ENCODE data around the gene KIAA1217.
A peak's percentile ranks its signal among the peaks of the same experiment; 100 is the strongest.

Gene KIAA1217

DNA sequence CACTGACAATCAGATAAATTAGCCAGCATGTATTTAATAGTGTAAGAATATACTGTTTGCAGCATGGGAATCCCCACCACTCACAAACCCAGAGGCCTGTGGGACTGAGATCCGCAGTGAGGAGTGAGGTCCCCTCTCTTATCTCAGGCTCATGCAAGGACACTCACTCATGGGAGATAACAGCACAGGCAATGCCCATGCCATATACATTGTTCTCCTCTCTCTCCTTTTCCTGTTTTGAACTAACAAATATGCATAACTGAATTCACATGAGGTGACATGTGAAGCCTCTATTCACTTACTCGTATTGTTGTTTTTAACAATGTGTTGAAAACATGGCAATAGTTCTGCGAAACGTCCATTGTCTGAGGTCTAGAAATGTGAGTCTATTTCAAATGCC is 284.2 kb downstream of the KIAA1217 start:
- no peak overlapping the region for H3K4me3 ChIP-seq
- H3K27ac ChIP-seq: no peak overlapping the region
- TF ChIP-seq, protein P1, sequence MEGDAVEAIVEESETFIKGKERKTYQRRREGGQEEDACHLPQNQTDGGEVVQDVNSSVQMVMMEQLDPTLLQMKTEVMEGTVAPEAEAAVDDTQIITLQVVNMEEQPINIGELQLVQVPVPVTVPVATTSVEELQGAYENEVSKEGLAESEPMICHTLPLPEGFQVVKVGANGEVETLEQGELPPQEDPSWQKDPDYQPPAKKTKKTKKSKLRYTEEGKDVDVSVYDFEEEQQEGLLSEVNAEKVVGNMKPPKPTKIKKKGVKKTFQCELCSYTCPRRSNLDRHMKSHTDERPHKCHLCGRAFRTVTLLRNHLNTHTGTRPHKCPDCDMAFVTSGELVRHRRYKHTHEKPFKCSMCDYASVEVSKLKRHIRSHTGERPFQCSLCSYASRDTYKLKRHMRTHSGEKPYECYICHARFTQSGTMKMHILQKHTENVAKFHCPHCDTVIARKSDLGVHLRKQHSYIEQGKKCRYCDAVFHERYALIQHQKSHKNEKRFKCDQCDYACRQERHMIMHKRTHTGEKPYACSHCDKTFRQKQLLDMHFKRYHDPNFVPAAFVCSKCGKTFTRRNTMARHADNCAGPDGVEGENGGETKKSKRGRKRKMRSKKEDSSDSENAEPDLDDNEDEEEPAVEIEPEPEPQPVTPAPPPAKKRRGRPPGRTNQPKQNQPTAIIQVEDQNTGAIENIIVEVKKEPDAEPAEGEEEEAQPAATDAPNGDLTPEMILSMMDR (IDR thresholded peaks at IDR 0.05): no peak
- DNase-seq (ENCODE audit: low spot score): no peak

DNA sequence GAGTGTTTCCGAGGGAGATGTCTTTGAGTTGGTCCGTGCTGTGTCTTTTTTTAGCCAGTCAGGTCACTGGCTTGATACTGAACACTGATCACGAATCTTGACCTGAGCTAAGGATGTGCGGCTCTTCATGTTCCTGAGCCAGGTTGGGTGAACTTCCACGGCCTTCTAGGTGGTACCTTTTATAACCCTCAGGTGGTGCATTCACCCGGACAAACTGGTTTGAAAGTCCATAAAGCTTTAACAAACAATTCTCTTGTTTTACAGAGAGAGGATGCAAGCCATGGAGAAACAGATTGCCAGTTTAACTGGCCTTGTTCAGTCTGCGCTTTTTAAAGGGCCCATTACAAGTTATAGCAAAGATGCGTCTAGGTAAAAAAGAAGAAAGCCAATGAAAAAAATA is 285.3 kb downstream of the KIAA1217 start:
- TF ChIP-seq, protein P1 (IDR thresholded peaks at IDR 0.05): no peak
- no peak overlapping the region for H3K27ac ChIP-seq
- H3K4me3 ChIP-seq: no peak overlapping the region
- DNase-seq (ENCODE audit: low spot score): peak; percentile 21

- TF ChIP-seq, protein P1 (IDR thresholded peaks at IDR 0.05): no peak
- no peak for DNase-seq (ENCODE audit: low spot score)
- no peak overlapping the region for H3K4me3 ChIP-seq
- H3K27ac ChIP-seq: no peak overlapping the region
Measured at GRCh38 chr10:24494777-24495176, 285.8 kb downstream of the KIAA1217 start.

DNA sequence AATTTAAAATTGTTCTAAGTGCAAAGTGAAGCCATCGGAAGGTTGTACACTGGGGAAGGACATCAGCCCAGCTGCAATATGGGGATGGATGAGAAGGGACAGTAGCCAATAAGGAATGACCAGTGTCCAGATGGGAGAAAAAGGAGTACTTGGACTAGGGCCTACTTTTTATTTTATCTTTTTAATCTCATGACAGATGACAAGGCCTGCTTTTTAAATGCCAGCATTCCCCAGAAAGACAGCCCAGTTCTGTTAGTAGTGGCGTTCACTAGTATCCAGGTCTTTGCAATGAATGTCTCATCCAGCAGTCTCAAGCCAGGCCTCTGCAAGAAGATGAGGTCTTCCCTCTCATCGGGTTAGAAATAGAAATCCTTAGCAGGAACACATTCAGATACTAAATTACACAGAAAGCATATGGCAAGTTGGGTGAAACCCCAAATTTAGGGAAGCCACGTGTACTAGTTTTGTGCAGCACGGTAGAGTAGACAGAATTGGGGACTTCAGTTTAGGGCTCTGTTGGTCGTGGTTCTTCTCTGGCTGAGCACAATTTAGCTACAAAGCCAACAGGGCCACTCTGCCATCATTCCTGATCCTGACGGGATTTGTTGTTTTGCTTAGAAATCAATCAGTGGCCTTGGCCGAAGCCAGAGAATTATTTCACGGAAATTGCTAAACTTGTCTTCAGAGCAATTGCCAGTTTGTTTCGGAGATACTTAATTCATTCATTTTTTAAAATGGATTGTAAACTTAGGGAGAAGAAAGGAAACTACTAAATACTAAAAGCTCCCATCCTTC is 286.9 kb downstream of the KIAA1217 start:
- H3K27ac ChIP-seq: no peak overlapping the region
- TF ChIP-seq, protein P1 (IDR thresholded peaks at IDR 0.05): no peak
- no peak for DNase-seq (ENCODE audit: low spot score)
- H3K4me3 ChIP-seq: no peak overlapping the region

- no peak for DNase-seq (ENCODE audit: low spot score)
- TF ChIP-seq, protein P1 (IDR thresholded peaks at IDR 0.05): no peak
- H3K27ac ChIP-seq: no peak overlapping the region
- no peak overlapping the region for H3K4me3 ChIP-seq
Measured at GRCh38 chr10:24496906-24497305, 288.0 kb downstream of the KIAA1217 start.

DNA sequence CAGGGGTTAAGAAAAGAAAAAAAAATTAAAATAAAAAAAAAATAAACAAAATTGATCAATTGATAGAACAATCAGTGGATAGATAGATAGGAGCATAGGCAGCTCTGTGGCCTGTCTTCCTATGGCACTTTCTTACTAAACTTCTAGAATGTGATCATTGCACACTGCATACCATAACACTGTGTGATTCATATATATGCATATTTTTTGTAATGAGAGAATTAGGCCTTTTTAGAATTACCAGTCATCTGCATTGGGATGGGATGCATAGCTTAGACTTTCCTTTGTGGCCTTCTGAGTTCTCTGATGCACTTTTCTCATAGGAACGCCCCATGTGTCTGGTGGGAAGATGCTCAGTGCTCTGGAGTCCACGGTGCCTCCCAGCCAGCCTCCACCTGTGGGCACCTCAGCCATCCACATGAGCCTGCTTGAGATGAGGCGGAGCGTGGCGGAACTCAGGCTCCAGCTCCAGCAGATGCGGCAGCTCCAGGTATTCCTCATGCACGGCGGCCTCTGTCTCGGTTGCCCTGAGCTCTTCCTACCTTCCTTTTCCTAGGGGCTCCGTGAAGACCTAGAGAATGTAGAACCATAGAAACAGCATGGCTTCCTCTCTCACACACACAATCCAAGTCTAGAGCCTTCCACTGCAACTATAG is 292.2 kb downstream of the KIAA1217 start:
- TF ChIP-seq, protein P1 (IDR thresholded peaks at IDR 0.05): no peak
- peak; percentile 57 for DNase-seq (ENCODE audit: low spot score)
- Histone ChIP-seq H3K4me3 (no peak overlapping the region), H3K27ac (no peak overlapping the region)

GRCh38 chr10:24502006-24502405 is 293.1 kb downstream of the KIAA1217 start:
- H3K27ac ChIP-seq: no peak overlapping the region
- TF ChIP-seq, protein P1 (IDR thresholded peaks at IDR 0.05): no peak
- no peak overlapping the region for H3K4me3 ChIP-seq
- peak; percentile 14 for DNase-seq (ENCODE audit: low spot score)
